GM19238 (cell line): ENCODE data around the gene NEBL.

Experiments
- DNase-seq: peaks from one replicate; pipeline ENCODE4 v3.0.0; 2011; ENCODE audit warnings: low spot score; ENCODE audit not compliant: insufficient read length

NEBL gene

GRCh38 chr10:20795391-20795790 is 101.7 kb downstream of the NEBL start:
- no peak for DNase-seq

- no peak for DNase-seq
These were observed 111.9 kb downstream of the NEBL start for GRCh38 chr10:20785174-20785573.

GRCh38 chr10:20778008-20778757 is 118.9 kb downstream of the NEBL start:
- DNase-seq: no peak

- DNase-seq: no peak
These were observed 120.6 kb downstream of the NEBL start for GRCh38 chr10:20776384-20777118.

GRCh38 chr10:20771051-20771450 is 126.1 kb downstream of the NEBL start:
- no peak for DNase-seq

- no peak for DNase-seq
These were observed 127.6 kb downstream of the NEBL start for GRCh38 chr10:20769481-20769880.

GRCh38 chr10:20768843-20769242 is 128.3 kb downstream of the NEBL start:
- no peak for DNase-seq

GRCh38 chr10:20767028-20767427 is 130.1 kb downstream of the NEBL start:
- no peak for DNase-seq

- no peak for DNase-seq
These were observed 132.0 kb downstream of the NEBL start for GRCh38 chr10:20765066-20765465.

GRCh38 chr10:20760460-20760859 is 136.7 kb downstream of the NEBL start:
- DNase-seq: no peak

- DNase-seq: no peak
These were observed 148.6 kb downstream of the NEBL start for GRCh38 chr10:20748551-20748950.

- DNase-seq: no peak
These were observed 149.3 kb downstream of the NEBL start for GRCh38 chr10:20747782-20748181.

- no peak for DNase-seq
These were observed 150.3 kb downstream of the NEBL start for GRCh38 chr10:20746856-20747255.

GRCh38 chr10:20745556-20746375 is 151.3 kb downstream of the NEBL start:
- no peak for DNase-seq

- no peak for DNase-seq
These were observed 152.3 kb downstream of the NEBL start for GRCh38 chr10:20744821-20745220.

- no peak for DNase-seq
These were observed 153.2 kb downstream of the NEBL start for GRCh38 chr10:20743942-20744341.

GRCh38 chr10:20742737-20743541 is 154.2 kb downstream of the NEBL start:
- DNase-seq: no peak

GRCh38 chr10:20740120-20740519 is 157.0 kb downstream of the NEBL start:
- no peak for DNase-seq

- DNase-seq: no peak
These were observed 160.0 kb downstream of the NEBL start for GRCh38 chr10:20737107-20737506.
